HG03175 (cell line): ENCODE data around the gene WBP2NL.

Source experiments
- ATAC-seq: cut with Tn5 transposase; IDR thresholded peaks from one replicate; pipeline ENCODE4 v1.9.1; 2021; ENCODE audit warnings: mild to moderate bottlenecking, moderate library complexity; ENCODE audit not compliant: unreplicated experiment

WBP2NL gene

DNA sequence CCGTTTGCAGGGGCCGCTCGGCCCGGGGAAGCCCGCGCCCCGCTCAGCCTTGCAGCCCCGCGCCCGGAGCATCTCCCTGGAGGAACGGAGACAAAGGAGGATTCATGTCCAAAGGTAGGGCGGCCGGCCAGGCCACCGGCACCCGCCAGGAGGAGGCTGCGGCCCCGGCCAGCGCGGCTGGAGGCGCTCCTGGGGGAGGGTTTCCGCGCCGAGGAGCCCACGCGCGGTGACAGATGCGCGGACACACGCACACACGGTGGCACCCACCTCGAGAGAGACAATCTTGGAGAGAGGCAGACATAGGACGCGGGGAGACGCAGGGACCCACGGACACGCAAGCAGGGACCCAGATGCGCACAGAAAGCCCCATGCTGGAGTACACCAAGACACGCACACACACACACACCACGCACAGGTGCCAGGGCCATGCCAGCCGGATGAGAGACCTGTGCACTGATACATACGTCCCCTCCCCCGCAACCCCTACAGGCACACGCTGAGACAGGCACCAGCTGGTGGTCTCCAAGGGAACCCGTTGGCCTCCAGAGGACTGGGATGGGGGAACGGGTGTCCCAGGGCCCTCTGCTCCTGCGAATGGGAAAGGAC, 21.5 kb upstream of the WBP2NL start:
- ATAC-seq, result no peak

DNA sequence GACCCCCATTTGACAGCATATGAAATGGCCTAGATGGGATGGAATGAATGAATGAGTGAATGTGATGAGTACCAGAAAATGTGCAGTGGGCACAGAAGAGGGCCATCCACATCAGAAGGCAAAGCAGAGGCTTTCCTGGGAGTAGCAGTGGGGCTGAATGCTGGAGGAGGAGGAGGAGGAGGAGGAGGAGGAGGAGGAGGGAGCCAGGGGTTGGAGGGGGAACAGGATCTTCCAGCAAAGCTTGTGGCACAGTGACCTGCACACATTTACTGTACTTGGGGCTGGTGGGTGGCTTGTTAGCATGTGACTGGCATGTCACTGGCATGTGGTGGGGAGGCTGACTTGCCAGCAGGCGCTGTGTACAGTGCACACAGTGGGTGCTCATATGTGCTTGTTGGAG, 19.9 kb upstream of the WBP2NL start:
- ATAC-seq, result no peak

DNA sequence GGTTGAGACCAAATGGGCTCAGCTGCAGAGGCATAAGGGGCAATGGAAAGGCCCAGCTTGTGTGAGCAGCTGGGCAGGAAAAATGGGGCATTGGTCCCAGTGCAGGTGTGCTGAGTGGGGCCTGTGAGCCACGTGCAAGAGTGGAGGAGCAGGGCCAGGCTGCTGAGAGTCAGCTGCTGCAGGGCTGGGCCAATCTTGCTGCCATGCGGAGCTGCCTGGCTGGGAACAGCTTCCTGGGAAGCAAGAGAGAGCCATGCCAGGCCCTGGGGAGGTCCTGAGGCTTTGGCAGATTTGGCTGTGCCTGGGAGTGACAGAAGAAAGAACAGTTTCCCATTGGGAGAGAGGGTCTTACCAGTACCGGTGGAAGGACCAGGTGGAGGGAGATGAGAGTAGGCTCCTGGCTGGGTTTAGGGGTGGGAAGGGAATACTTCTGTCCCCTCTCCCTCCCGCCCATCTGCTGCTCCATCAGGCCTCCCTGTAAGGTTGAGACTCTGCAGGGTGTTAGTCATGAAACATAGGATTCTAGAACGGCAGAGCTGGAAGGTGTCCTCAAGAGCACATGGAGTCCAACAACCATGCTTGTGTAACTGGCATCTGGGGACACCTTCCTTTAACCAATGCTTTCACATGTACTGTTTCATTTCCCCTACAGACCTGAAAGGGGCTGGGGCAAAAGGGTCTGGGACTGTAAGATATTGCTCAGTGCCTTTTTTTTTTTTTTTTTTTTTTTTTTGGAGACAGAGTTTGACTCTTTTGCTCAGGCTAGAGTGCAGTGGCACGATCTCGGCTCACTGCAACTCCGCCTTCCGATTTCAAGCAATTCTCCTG, 19.0 kb upstream of the WBP2NL start:
- ATAC-seq, result no peak

DNA sequence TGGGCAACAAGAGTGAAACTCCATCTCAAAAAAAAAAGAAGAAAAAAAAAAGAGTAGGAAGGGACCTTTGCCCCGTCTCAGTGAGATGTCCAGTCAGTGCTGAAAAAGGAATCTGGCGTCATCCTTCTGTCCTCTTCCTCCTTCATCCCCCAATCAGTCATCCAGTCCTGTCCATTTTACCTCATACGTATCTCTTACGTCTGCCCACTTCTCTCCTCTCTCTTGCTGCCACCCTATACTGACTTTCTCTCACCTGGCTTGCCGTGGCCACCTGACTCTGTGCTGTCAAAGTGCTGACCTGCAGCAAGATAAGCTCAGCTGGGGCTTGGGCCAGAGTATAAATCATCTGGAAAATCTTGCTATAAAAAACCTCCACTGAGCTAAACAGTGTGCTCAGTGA, 15.7 kb upstream of the WBP2NL start:
- no peak for ATAC-seq

DNA sequence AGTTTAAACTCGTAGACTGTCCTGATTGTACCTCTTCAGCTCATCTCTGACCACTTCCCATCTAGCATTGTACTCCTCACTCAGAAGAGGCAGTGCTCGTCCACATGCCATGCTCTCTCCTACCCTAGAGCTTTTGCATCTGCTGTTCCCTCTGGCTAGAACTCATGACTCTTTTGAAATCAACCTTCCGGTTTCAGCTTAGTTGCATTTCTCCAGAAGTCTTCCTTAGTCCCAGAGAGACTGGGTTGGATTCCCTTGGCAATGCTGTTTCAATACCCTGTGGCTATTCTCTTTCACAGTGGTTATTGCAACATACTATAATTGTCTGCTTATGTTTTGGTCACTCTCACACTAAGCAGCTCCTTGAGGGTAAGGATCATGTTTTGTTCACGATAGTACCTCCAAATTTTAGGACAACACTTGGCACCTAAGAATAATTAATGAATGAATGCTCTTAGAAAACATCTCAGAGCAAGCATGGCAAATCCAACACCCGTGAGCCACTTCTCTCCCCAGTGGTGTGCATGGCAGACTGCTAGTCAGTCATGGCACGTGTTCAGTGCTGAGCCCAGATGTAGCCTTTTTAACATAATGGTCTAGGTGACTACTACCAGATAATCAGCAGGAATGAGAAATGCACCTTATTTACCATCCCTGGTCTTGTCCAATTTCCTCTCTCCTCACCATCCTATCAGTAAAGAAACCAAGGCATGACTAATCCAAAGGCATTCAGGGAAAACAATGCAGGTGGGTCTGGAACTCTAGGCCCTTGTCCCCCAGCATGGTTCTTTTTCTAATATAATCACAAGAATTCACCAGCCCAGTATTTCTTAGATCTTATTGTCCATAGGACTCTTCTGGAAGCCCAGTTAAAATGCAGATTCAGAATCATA, 14.8 kb upstream of the WBP2NL start:
- ATAC-seq, result no peak

DNA sequence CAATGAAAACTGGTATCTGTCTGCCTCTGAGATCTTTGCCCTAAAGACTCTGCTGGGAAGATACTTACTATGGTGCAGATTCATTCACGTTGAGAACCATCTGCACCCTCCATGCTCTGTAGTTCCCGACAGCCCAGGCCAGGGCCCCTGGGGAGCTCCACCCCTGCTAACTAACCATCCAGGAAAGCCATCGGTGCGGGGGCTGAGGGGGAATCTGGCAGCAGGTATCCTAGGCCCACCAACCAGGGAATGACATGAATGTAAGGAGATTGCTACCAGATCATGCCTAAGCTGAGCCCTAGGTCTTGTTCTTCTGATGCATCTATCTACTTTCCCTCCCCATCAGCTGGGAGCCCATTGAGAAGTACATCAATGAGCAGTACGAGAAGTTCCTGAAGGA, 11.3 kb upstream of the WBP2NL start:
- no peak for ATAC-seq

DNA sequence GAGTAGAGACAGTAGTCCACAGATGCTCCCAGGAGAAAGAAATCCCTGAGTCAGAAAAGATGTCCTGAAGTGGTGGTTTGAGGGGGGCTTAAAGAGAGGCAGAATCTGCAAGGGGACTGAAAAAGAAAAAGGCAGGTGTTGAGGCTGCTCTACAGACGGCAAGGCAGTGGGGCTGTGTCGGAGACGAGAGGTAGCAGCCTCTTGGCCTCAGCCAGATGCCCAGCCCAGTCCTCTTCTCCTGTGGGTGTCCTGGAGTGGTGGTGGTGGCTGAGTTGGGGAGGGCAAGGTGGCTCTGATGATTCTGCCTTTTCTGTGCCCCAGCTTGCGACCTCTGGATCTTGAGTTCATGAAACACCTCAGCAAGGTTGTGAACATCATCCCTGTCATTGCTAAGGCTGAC, 9.3 kb upstream of the WBP2NL start:
- no peak for ATAC-seq

DNA sequence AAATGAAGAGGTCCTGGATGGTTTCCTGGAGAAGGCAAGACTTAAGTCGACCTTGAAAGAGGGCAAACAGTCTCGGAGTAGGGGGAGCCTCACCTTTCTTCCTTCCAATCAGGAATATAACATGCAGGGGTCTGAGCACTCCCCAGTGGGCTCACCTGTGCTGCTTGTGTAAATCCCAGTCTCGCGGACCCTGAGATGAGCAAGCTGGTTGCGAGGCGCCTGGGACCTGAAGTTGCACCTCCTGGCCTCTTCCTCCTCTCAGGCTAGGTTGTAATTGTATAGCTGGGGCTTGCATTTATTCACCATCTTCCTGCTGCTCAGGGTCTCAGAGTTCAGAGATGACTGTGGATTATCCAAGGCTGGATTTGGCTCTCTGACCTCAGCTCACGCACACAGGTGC, 7.5 kb upstream of the WBP2NL start:
- no peak for ATAC-seq

DNA sequence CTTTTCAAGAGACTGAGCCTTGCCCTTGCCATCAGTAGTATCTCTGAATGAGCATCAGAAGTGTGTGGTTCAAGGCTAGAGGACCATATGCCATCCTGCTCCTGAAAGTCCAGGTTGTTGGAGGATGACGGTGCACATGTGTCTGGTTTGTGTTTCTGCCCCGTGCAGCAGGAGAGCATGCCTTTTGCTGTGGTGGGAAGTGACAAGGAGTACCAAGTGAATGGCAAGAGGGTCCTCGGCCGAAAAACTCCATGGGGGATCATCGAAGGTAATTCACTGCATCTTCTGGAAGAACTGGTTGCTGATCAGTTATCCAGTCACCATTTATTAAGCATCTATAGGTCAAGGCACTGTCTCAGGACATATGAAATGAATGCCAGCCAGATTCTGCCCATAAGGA, 6.1 kb upstream of the WBP2NL start:
- ATAC-seq, result no peak

DNA sequence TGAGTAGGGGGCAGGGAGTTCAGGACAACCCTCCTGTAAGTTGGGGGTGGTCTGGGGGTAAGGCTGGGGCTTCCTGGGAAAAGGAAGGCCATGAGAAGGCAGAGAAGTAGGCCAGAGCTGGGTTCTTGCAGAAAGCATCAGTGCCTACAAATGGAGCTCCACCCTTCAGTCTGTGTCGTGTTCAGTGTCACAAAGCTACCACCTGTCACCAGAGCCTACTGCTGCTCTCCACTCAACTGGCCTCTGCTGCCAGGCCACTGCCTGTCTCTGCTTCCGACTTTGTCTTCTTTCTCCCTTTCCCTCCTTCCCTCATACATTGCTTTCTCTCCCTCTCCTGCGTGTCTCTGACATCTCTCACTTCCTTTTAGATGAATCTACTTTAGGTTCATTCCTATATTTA, 3.4 kb upstream of the WBP2NL start:
- no peak for ATAC-seq

DNA sequence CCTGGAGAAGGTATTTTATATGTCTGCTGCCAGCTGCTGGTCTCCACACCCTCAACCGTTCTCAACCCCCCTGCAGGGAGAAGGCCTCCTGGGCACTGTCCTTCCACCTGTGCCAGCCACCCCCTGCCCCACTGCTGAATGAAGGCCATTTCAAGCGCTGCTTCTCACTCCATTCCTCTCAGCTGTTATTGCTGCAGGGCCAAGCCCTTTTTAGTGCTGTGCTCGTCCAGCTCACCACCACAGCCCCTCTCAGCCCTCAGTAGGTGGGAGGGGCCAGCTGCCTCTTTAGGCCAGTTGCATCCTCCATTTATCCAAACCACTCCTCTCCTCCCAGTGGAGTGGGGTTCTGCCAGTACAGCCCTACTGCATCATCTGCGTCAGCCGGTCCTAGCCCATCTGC, 1.8 kb upstream of the WBP2NL start:
- ATAC-seq, result no peak

DNA sequence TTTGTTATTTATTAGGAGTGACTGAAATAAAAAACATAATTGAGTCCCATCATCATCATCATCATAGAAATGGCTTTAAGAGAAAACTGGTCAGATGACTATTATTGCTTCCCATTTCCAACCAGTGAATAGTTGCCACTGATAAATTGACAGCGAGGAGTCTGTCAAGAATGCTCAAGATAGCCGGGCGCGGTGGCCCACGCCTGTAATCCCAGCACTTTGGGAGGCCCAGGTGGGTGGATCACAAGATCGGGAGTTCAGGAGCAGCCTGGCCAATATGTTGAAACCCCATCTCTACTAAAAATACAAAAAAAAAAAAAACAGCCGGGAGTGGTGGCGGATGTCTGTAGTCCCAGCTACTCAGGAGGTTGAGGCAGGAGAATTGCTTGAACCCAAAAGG, 1.9 kb downstream of the WBP2NL start:
- no peak for ATAC-seq

DNA sequence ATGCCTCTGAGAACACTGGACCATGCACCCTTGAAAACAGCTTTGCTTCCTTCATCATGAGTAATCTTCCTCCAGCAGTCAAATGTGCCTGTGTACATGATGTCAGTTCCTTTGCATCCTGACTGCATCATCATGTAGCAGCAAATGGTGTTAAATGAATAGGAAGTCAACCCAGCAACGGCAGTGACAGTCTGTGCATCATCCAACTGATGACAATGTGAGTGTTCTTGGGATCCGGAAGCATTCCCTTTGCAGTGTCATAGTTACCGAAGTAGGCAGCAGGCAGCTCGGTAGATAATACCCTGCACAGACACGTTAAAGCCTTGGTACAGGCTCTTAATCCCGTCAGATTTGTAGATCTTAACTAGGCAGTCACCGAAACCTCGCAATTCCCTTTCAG, 2.5 kb downstream of the WBP2NL start:
- ATAC-seq, result no peak

DNA sequence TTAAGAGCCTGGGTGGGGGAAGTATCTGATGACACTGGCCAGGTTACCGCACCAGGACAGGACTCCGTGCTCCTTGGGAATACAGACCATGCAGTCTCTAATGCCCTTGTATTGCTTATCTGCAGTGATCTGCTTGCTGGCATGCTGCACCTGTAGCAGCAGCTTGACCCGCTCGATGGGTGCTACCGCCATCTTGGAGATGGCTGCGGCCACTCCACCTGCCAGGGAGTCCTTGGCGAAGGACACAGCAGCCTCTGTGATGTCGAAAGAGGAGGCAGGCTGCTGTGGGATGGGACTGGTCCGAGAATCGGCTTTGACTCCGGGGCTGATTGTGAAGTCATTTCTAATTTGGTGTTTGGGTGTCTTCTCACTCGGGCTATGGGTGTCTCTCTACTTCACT, 3.1 kb downstream of the WBP2NL start:
- ATAC-seq, result no peak

DNA sequence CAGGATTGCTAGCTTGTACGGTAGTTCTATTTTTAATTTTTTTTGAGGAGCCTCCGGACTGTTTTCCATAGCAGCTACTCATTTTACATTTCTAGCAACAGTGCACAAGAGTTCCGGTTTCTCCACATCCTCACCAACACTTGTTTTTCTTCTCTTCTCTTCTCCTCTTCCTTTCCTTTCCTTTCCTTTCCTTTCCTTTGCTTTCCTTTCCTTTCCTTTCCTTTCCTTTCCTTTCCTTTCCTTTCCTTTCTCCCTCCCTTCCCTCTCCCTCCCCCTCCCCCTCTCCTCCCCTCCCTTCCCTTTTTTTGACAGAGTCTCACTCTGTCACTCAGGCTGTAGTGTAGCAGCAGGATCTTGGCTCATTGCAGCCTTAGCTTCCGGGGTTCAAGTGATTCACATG, 9.3 kb downstream of the WBP2NL start:
- ATAC-seq, result no peak

DNA sequence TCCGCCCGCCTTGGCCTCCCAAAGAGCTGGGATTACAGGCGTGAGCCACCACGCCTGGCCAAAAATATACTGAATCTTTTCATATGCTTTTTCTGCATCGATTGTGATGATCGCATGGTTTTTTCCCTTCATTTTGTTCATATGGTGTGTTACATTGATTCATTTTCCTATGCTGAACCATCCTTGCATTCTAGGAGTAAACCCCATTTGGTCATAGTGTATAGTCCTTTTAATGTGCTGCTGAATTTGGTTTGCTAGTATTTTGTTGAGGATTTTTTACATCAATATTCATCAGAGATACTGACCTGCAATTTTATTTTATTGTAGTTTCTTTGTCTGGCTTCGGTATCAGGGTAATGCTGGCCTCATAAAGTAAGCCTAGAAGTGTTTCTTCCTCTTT, 12.2 kb downstream of the WBP2NL start:
- ATAC-seq, result no peak

DNA sequence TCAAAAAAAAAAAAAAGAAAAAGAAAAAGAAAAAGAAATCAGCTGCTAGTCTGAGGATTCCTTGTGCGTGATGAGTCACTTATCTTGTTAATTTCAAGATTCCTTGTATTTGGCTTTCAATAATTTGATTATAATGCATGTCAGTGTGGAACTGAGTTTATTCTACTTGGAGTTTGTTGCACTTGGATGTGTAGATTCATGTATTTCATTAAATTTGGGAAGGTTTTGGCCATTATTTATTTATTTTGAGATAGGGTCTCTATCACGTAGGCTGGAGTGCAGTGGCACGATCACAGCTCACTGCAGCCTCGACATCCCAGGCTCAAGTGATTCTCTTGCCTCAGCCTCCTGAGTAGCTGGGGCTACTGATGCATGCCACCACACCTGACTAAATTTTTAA, 14.8 kb downstream of the WBP2NL start:
- no peak for ATAC-seq

DNA sequence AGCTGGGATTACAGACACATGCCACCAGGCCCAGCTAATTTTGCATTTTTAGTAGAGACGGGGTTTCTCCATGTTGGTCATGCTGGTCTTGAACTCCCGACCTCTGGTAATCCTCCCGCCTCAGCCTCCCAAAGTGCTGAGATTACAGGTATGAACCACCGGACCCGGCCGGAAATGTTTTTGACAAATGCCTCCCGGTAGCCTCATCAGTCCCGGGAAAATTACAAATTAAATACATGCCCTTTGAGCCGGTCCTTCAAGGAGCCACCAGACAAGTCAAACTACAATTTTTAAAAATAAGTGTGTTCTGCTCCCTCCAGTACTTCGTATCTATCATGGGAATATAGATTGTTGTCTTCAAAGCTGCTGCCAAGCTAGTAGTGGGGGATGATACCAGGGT, 17.5 kb downstream of the WBP2NL start:
- ATAC-seq, result no peak

DNA sequence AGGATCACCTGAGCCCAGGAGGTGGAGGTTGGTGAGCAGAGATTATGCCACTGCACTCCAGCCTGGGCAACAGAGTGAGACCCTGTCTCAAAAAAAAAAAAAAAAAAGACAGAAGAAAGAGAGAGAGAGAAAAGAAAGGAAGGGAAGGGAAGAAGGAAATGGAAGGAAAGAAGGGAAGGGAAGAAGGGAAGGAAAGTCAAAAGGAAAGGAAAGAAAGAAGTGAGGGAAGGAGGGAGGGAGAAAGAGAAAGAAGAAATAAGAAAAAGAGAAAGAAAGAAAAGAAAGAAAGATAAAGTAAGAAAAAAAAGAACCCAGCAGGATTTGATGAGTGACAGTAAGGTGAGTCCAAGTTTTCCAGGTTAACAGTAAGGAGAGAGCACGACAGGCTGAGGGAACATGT, 19.6 kb downstream of the WBP2NL start:
- no peak for ATAC-seq

DNA sequence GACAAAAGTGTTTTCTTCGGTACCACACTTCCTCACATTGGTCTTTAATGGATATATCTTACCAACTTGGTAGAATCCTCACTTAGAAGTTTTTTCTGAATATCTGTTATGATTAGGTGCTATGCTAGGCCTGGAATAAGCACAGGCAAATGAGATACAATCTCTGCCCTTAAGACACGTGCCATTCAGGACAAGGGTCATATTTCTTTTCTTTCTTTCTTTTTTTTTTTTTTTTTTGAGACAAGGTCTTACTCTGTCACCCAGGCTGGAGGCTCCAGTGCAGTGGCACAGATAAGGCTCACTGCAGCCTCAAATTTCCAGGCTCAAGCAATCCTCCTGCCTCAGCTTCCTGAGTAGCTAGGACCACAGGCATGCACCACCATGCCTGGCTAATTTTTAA, 23.0 kb downstream of the WBP2NL start:
- no peak for ATAC-seq

DNA sequence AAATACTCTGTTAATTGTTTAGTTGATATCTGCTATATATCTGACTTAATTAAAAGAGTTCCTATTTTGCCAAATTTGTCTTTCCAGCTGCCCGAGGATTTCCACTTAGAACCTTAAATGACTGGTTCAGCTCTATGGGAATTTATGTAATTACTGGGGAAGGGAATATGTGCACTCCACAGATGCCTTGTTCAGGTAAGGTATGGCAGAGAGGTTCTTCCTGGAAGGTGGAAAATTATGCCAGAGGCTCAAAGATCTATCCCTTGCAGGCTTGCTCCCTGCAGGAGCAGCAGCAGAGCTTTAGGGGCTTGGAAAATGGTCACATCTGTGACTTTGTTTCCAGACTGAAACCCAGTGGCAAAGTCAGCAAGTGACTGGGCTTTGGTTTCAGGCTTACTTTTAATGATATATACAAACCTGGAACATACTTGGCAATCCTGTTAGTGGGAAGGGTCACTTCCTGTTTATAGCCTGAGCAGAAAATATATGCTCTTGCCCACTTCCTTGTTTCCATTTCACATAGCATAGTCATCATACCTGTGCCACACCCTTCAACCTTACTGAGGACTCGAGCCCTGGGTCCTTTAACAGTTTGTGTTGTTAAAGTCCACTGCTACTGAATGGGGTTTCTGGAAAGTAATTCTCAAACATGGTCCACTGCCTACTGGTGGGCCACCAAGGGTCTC, 23.7 kb downstream of the WBP2NL start:
- no peak for ATAC-seq
